Measurements from ENCODE around the gene ATP2A1. TPM values are rescaled to one million over a fixed set of nuclear protein-coding genes. Genes with fewer than 3 reads are reported as not detected.
A peak's percentile ranks its signal among the peaks of the same experiment; 100 is the strongest.
"Not testable (repeated sequence)": the region's sequence is repeated elsewhere in the genome, so short reads cannot be mapped to it uniquely, and the experiment has no call there.

ATP2A1 gene
- total RNA-seq, 1 donor from 2014 or later = 0.11 TPM

DNA sequence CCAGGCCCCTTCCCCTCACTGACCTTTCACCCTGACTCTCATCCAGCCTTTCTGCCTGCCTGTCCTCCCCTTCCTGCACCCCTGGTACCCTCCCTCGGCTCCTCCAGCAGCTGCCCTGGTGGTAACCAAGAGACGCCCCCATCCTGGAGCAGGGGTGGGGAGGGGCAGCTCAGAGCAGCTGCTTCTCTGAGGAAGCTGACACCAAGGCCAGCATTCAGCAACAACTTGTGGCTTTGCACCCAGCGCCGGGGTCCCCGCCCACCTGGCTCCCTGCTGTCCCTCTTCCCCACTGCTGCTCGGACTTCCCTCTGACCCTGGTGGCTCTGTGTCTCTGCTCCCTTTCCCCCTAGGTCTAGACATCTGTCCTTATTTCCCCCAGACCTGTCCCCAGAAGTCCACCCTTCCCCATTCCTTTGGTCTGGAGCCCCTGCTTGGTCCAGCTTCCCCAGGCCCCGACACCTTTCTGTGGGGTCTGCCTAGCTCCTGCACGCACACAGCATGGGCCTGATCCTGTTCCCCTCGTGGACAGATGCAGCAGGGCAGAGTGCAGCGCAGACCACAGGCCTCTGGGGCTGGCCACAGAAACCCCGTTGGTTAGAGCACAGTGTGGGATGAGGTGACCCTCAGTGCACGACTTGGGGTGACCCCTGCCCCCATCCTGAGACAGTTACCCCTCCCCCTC lies 1.2 kb upstream of the ATP2A1 start:
- ATAC-seq (no peak), DNase-seq (ENCODE audit: missing footprints) (peak; percentile 20)
- intact Hi-C loops (cut with DNase I) = no loop called here

DNA sequence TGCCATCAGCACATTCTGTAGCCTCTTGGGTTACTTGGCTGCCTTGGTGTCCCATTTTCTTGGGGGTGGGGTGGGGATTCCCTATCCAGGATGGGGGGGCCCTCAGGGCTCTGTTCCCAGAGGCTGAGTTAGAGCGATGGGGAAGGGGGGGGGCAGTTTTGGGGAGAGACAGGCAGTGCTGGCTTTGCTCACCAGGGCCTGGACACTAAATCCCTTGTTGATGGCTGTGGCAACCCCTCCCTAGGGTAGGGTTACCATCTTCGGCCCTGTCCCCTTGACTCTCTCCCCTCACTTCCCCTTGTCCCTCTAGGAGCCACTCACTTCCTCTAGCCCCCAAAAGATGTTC lies 660 bp upstream of the ATP2A1 start:
- DNase-seq (ENCODE audit: missing footprints) (peak; percentile 15), ATAC-seq (no peak)
- intact Hi-C loops (cut with DNase I) = no loop called here

DNA sequence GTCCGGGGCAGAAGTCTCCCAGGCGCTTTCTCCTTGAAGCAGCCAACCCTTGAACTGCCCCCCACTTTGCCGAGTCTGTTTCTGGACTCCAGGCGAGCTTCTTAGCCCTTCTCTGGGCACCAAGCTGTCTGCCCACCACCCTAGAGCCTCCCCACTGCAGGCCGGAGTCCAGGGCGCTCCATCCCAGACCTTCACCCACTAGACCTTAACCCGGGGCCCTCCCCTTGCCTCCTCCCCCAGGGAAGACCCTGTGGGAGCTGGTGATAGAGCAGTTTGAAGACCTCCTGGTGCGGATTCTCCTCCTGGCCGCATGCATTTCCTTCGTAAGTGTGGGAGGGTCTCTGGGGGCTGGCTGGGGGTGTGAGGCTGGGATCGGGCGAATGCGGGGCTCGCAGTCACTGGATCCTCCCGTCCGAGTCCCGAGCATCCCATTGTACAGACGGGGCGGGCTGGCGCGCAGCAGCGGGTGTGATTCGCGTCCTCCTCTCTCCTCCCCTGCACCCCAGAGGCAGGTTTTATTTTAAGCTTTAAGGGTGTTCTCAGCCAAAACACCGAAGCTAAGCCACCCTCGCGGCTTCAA lies 1.1 kb downstream of the ATP2A1 start:
- ATAC-seq (peak; percentile 32), DNase-seq (ENCODE audit: missing footprints) (peak; percentile 70)
- intact Hi-C loops (cut with DNase I) = loop anchor here (1.0 kb wide), 1 partner anchor 66 kb away; no protein-coding TSS in a partner anchor

- DNase-seq (ENCODE audit: missing footprints) = peak; percentile 91
- intact Hi-C loops (cut with DNase I) = loop anchor here (1.0 to 5.0 kb wide), 2 partner anchors 47 to 65 kb away; partner anchors contain the start of gene RABEP2
- peak; percentile 94 for ATAC-seq
Measured at GRCh38 chr16:28879841-28880588, 1.7 kb downstream of the ATP2A1 start.

DNA sequence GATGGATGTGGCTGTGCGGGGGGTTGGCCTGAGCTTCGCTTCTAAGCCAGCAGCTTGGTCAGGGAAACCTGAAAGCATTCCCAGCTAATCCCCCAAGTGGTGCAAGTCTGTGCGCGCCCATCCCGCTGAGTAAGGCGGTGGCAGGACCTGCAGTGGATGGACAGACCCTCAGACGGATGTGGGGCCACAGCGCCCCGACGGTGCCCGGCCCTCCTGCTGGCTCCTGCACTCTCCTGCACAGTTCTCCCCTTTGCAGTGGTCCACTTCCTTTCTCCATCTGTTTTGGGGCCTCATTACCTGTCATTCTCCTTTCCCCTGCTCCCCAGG lies 2.3 kb downstream of the ATP2A1 start:
- ATAC-seq (no peak), DNase-seq (ENCODE audit: missing footprints) (no peak)
- intact Hi-C loops (cut with DNase I) = loop anchor here (5.0 kb wide), 1 partner anchor 47 kb away; the partner anchor contains the start of gene RABEP2

- intact Hi-C loops (cut with DNase I) = loop anchor here (5.0 kb wide), 1 partner anchor 46 kb away; the partner anchor contains the start of gene RABEP2
- no peak for ATAC-seq
Measured at GRCh38 chr16:28880955-28881354, 2.7 kb downstream of the ATP2A1 start.

GRCh38 chr16:28881565-28881964 lies 3.3 kb downstream of the ATP2A1 start:
- intact Hi-C loops (cut with DNase I) = loop anchor here (5.0 kb wide), 1 partner anchor 46 kb away; the partner anchor contains the start of gene RABEP2
- peak; percentile 9 for DNase-seq (ENCODE audit: missing footprints)
- ATAC-seq = not testable (repeated sequence)

More at GRCh38 chr16:28880955-28881354, 2.7 kb downstream of the ATP2A1 start:
- peak; percentile 4 for DNase-seq (ENCODE audit: missing footprints)

- peak; percentile 35 for DNase-seq (ENCODE audit: missing footprints)
- intact Hi-C loops (cut with DNase I) = loop anchor here (5.0 kb wide), 1 partner anchor 45 kb away; the partner anchor contains the start of gene RABEP2
- ATAC-seq = no peak
Measured at GRCh38 chr16:28882551-28883160, 4.4 kb downstream of the ATP2A1 start.

DNA sequence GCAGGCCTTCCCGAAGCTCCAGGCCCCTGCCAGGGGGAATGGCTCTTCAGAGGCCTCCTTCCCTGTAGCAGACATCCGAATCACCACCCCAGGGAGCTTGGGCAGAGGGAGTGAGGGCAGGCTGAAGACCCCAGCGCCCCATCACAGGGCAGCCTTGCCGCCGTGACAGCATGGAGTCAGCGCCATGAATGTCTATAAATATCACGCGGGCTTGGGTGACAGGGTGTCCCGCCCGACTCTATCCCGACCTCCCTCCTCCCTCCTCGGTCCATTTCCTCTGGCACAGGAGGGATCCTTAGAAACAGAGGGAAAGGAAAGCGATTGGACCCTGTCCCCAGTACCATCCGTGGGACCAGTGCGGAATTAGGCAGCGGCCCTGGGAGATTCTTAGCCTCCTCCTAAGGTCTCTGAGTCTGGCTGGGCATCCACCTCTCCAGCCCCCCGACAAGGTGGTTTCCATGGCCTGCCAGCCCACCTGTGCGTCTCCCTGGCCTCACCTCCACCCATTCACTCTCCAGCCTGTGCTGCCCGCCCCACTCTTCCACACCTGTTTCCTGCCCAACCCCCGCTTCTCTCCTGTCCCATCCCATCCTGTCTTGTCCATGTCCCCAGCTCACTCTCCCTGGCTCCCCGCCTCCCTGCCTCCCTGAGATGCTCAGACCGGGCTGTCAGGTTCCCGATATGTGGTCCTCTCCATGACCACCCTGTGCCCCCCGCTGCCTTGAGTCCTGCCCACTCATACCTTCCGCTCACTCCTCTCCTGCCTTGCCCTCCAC lies 5.1 kb downstream of the ATP2A1 start:
- ATAC-seq (no peak), DNase-seq (ENCODE audit: missing footprints) (peak; percentile 46)
- intact Hi-C loops (cut with DNase I) = loop anchor here (5.0 kb wide), 1 partner anchor 44 kb away; the partner anchor contains the start of gene RABEP2

- DNase-seq (ENCODE audit: missing footprints) (peak; percentile 26), ATAC-seq (no peak)
- intact Hi-C loops (cut with DNase I) = loop anchor here (5.0 kb wide), 1 partner anchor 43 kb away; the partner anchor contains the start of gene RABEP2
Measured at GRCh38 chr16:28884045-28884444, 5.8 kb downstream of the ATP2A1 start.

GRCh38 chr16:28886945-28887344 lies 8.7 kb downstream of the ATP2A1 start:
- DNase-seq (ENCODE audit: missing footprints) (no peak), ATAC-seq (no peak)
- intact Hi-C loops (cut with DNase I) = no loop called here

DNA sequence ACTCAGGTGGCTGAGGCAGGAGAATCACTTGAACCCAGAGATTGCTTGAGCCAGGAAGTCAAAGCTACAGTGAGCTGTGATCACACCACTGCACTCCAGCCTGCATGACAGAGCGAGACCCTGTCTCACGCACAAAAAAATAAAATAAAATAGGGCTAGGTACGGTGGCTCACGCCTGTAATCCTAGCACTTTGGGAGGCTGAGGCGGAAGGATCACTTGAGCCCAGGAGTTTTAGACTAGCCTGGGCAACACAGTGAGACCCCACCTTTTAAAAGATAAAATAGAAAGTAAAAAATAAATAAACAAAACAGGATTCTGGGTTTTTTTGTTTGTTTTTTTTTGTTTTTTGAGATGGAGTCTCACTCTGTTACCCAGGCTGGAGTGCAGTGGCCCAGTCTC lies 12.1 kb downstream of the ATP2A1 start:
- intact Hi-C loops (cut with DNase I); ATAC-seq: not testable (repeated sequence)
- peak; percentile 4 for DNase-seq (ENCODE audit: missing footprints)

DNA sequence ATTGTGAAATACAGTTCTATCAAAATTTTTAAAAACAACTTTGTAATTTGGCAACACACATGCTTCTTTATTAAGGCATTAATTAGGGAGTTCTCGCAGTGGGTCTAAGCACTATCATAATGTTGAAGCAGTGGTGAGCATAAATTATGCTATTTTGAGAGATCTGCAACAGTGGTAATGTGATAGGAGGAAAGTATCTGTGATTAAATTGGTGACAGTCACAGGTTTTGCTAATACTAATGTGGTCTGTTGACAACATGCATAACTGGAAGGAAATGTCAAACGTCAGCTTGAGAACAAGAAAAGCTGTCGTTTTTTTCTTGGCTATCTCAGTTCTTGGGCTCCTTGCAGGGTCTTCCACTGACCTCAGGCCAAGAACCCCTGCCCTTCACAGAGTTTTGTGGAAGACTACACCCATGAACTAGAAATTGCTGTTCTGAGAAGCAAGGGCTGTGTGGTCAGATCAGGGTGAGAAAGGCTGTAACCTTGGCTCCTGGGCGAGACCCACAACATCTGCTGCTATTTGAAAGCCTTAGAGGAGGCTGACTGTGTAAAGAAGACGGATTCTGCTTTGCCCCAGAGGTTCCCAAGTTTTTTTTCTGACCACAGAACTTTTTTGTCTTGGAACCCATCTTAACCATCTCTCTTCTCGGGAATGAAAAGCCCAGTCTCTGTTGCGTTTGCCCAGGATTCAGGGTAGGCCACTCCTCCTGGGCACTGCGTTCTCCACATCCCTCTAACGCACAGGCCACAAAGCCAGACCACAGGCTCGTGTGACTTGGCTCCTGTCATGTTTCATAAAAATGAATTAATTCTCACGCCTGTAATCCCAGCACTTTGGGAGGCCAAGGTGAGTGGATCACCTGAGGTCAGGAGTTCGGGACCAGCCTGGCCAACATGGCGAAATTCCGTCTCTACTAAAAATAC lies 13.9 kb downstream of the ATP2A1 start:
- ATAC-seq = no peak
- intact Hi-C loops (cut with DNase I) = no loop called here
- DNase-seq (ENCODE audit: missing footprints) = no peak

- DNase-seq (ENCODE audit: missing footprints) = no peak
- intact Hi-C loops (cut with DNase I) = no loop called here
- ATAC-seq = no peak
Measured at GRCh38 chr16:28893291-28893690, 15.0 kb downstream of the ATP2A1 start.

- intact Hi-C loops (cut with DNase I) = no loop called here
- DNase-seq (ENCODE audit: missing footprints) (no peak), ATAC-seq (no peak)
Measured at GRCh38 chr16:28895609-28896008, 17.3 kb downstream of the ATP2A1 start.

DNA sequence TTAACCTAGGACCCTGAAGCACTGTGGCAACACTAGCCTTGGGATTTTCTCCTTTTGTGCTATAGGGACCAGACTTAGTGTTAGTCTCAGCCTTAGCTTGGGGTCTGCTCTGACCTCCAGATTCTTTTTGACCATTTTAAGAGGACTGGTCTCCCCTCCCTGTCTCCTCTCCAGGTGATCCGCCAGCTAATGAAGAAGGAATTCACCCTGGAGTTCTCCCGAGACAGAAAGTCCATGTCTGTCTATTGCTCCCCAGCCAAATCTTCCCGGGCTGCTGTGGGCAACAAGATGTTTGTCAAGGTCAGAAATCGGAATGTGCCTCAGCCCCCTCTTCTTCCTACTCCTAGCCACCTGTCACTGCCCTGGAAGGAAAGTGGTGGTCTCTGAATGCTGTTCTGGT lies 19.5 kb downstream of the ATP2A1 start:
- ATAC-seq (no peak), DNase-seq (ENCODE audit: missing footprints) (no peak)
- intact Hi-C loops (cut with DNase I) = no loop called here

GRCh38 chr16:28898266-28898665 lies 20.0 kb downstream of the ATP2A1 start:
- ATAC-seq (no peak), DNase-seq (ENCODE audit: missing footprints) (peak; percentile 52)
- intact Hi-C loops (cut with DNase I) = no loop called here

All from Right ventricle myocardium inferior (tissue), 1 donor.